ENCODE measurements around the gene JMJD8.

The JMJD8 gene

DNA sequence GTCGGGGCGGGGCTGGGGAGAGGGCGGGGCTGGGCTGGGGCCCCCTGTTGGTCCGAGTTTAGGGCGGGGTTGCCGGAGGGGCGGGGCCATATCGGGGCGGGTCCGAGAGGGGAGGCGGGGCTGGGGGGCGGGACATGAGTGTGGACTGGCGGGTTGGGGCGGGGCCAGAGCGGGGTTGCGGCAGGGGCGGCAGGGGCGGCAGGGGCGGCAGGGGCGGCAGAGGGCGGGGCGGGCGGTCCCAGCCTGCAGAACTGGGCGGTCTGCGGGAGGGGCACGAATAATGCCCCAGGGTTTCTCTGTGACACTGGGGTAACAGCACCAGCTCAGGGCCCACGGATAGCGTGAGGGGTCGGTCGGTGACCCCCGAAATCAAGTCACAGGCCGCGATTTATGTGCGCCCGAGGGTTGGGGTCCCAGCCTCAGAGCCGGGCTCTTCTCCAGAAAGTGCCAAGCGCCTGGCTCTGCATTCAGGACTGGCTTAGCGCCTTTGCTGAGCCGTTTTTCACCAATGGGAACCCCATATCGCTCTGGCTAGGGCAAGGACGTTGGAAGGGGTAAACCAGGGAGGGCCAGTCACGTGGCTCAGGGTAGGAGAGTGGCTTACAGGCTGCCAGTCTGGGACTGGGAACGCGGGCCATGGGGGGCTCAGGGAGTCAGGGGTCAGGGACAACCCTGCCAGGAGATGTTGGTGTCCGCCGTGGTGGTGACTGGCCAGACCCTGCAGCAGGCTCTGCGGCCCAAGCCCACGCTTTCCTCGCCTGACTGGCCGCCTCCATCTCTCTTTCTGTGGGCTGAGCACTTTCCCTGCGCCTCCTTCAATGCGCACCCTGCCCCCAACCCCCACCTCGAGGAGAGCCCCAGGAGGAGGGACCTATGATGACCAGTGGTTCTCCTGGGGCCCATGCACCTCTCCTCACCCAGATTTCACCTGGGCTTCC, 46.8 kb downstream of the JMJD8 start:
- peak; percentile 56 for DNase-seq

DNA sequence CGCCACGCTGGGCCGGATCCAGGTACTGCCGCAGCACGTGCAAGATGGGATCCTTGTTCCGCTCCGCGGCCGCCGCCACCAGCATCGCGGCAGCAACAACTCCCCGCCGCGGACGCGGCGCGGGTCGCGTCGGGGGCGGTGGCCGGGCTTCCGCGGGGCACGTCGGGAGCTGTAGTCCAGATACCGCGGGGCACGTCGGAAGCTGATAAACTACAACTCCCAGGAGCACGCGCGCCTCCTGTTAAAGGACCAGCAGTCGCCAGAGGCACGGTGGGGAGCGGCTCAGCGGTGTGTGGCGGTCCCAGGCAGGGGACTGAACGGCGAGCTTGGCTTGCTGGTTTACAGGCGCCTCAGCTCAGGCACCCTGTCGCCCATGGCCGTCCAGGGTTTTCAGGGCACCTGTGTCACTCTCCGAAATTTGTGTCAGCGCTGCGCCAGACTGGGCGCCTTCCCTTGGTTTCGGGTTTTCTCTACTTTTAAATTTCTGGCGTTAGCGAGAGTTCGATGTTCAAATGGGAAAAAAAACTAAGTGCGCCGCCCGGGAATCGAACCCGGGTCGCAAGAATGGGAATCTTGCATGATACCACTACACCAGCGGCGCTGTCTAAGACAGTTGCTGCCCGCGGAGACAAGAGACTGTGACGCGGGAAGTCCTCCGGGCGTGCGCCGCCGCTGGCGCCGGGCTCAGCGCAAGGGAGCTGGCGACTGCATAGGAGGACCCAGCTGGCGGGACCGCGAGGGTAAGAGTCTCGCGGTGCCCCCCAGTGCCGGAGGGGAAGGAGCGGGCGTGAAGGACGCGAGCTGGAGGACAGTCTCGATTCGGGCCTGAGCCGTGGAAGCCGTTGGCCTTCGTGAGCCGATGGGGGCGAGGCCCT, 47.7 kb downstream of the JMJD8 start, which contains the start of gene METTL26:
Gene METTL26 (minus strand): TSS at position 100 of the 875 bp plus-strand sequence. CDS start 15 bp downstream, at position 85.
- DNase-seq, result peak; percentile 77

DNA sequence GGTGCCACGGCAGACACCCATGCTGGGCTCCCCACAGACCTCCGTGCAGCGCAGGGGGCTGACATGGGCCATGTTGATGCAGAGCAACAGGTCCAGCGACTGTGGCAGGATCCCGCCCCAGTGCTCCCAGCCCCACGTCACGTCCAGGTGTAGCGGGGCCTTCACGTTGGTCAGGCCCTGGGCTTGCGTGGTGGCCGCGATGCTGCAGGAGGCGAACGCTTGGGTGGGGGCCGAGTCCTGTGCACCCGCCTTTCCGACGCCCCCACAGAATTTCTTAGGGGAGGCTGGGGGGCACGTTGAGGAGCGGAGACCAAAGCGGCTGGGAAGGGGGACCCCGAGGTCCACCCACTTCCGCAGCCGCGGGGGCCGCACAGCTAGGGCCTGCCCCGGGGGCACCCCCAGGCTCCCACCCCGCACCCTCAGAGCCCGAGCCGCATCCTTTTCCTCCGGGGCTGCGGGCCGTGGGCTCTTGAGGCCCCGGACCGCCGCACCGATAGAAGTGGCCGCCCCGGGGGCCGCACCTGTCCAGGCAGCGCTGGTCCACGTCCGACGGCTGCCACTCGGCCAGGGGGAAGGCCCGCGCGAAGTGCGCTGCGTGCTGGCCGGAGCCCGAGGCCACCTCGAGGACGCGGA, 48.4 kb downstream of the JMJD8 start:
- DNase-seq, result no peak

DNA sequence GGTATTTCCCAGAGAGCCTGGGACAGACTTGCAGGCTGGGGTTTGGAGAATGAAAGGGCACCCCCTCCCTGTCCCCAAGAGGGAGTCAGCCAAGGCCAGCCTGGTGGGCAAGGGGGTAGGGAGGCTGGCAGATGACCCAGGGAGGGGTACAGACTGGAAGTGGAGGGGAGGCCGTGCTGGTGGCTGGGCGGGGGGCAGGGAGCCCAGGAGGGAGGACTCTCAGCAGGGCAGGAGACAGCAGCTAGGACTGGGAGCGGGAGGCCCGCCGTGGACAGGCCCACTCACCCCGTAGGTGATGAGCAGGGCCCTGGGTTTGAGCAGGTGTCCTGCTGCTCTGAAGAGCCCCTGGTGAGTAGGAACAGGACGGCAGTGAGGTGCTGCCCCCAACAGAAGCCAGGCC, 49.1 kb downstream of the JMJD8 start:
- DNase-seq, result no peak

DNA sequence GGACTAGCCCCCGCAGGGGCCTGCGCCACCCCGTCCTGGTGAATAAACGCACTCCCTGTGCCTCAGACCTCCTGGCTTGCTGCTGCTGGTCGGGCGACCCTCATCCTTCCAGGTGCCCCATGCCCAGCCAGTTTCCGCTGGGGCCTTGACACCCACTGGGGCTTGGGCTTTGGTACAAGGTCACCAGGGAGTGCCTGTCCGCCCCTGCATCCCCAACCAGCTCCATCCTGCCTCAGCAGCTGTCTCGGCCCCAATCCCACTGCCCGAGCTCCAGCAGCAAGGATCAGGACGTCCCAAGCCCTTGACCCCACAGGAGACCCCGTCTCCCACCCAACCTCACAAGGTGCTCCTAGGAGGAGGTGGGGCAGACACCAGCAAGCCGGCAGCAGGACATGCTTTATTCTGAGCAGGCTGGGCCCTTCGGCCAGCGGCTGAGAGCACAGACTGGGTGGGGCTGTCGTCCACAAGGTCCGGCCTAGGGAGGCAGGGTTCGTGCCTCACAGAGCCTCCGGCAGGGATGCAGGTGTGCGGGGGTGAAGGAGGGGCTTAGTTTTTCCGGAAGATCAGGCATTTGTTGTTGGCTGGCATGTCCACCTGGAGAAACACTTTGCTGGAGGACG, 50.0 kb downstream of the JMJD8 start:
- no peak for DNase-seq

DNA sequence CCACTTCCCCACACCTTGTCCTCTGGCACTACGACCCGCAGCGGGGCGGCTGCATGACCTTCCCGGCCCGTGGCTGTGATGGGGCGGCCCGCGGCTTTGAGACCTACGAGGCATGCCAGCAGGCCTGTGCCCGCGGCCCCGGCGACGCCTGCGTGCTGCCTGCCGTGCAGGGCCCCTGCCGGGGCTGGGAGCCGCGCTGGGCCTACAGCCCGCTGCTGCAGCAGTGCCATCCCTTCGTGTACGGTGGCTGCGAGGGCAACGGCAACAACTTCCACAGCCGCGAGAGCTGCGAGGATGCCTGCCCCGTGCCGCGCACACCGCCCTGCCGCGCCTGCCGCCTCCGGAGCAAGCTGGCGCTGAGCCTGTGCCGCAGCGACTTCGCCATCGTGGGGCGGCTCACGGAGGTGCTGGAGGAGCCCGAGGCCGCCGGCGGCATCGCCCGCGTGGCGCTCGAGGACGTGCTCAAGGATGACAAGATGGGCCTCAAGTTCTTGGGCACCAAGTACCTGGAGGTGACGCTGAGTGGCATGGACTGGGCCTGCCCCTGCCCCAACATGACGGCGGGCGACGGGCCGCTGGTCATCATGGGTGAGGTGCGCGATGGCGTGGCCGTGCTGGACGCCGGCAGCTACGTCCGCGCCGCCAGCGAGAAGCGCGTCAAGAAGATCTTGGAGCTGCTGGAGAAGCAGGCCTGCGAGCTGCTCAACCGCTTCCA, 50.6 kb downstream of the JMJD8 start:
- no peak for DNase-seq

DNA sequence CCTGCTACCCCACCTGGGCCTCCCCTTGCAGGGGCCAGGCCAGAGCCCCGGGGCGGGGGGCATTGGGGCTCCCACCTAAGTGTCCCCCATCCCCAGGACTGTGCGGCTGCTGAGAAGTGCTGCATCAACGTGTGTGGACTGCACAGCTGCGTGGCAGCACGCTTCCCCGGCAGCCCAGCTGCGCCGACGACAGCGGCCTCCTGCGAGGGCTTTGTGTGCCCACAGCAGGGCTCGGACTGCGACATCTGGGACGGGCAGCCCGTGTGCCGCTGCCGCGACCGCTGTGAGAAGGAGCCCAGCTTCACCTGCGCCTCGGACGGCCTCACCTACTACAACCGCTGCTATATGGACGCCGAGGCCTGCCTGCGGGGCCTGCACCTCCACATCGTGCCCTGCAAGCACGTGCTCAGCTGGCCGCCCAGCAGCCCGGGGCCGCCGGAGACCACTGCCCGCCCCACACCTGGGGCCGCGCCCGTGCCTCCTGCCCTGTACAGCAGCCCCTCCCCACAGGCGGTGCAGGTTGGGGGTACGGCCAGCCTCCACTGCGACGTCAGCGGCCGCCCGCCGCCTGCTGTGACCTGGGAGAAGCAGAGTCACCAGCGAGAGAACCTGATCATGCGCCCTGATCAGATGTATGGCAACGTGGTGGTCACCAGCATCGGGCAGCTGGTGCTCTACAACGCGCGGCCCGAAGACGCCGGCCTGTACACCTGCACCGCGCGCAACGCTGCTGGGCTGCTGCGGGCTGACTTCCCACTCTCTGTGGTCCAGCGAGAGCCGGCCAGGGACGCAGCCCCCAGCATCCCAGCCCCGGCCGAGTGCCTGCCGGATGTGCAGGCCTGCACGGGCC, 51.4 kb downstream of the JMJD8 start:
- DNase-seq, result no peak

DNA sequence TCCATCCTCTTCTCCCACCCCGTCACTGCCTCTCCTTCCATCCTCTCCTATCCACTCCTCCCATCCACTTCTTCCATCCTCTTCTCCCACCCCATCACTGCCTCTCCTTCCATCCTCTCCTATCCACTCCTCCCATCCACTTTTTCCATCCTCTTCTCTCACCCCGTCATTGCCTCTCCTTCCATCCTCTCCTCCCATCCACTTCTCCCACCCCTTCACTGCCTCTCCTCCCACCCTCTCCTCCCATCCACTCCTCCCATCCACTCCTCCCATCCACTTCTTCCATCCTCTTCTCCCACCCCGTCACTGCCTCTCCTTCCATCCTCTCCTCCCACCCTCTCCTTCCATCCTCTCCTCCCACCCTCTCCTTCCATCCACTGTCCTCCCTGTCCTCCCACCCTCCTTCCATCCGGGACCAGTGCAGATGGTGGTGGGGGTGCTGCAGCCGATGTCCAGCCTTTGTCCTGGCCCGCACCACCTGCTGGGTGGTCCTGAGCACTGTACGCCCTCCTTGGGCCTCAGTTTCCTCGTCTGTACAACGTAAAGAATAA, 52.3 kb downstream of the JMJD8 start:
- no peak for DNase-seq

All from NCI-H187 treated with DMSO at 0.1 percent for 48 hours (cell line).